Astrocyte of the cerebellum (primary cell): ENCODE measurements around the gene PAQR5.

ENCODE experiments used
- DNase-seq: peaks from one replicate; pipeline ENCODE4 v3.0.0-alpha.2; 2011; ENCODE audit warnings: low read depth
- H3K4me3 ChIP-seq: 2 replicates; pipeline ENCODE4 v1.5.1; 2011; ENCODE audit warnings: mild to moderate bottlenecking, low read depth, low read length, moderate library complexity
- CTCF ChIP-seq: IDR thresholded peaks from 2 replicates; pipeline ENCODE4 v1.5.1; 2012; ENCODE audit warnings: low read length, low read depth, moderate library complexity, mild to moderate bottlenecking; ENCODE audit errors: missing control alignments
- in situ Hi-C: cut with HindIII; loops from 2 replicates; pipeline ENCODE4 v1.10.0; 2017; ENCODE audit warnings: low sequenced_read_pairs

Gene PAQR5

GRCh38 chr15:69275074-69275670 lies 23.5 kb upstream of the PAQR5 start:
- in situ Hi-C loops = no loop called here

GRCh38 chr15:69275933-69276560 lies 22.7 kb upstream of the PAQR5 start:
- DNase-seq = no peak
- H3K4me3 ChIP-seq = no peak overlapping the region
- in situ Hi-C loops = no loop called here
- TF ChIP-seq CTCF = no peak

More at GRCh38 chr15:69275074-69275670, 23.5 kb upstream of the PAQR5 start:
- no peak overlapping the region for H3K4me3 ChIP-seq
- no peak for DNase-seq
- TF ChIP-seq CTCF = no peak

GRCh38 chr15:69277316-69277715 lies 21.4 kb upstream of the PAQR5 start:
- TF ChIP-seq CTCF = no peak
- DNase-seq = no peak
- no peak overlapping the region for H3K4me3 ChIP-seq
- in situ Hi-C loops = no loop called here

- no peak overlapping the region for H3K4me3 ChIP-seq
- TF ChIP-seq CTCF = no peak
- no peak for DNase-seq
- in situ Hi-C loops = no loop called here
Measured at GRCh38 chr15:69279636-69280035, 19.1 kb upstream of the PAQR5 start.

- TF ChIP-seq CTCF = no peak
- H3K4me3 ChIP-seq = no peak overlapping the region
- in situ Hi-C loops = no loop called here
- no peak for DNase-seq
Measured at GRCh38 chr15:69280783-69281182, 17.9 kb upstream of the PAQR5 start.

GRCh38 chr15:69282104-69282743 lies 16.5 kb upstream of the PAQR5 start:
- in situ Hi-C loops = no loop called here
- DNase-seq = no peak
- H3K4me3 ChIP-seq = no peak overlapping the region
- TF ChIP-seq CTCF = no peak
